Bronchial epithelial cell (primary cell): ENCODE data around the gene CHMP3. TPM values are rescaled to one million over a fixed set of nuclear protein-coding genes. Genes with fewer than 3 reads are reported as not detected.
A peak's percentile ranks its signal among the peaks of the same experiment; 100 is the strongest.
"Not testable (repeated sequence)": the region's sequence is repeated elsewhere in the genome, so short reads cannot be mapped to it uniquely, and the experiment has no call there.

ENCODE experiments used
- DNase-seq: peaks from one replicate; pipeline ENCODE4 v3.0.0-alpha.2; 2010; ENCODE audit warnings: low read depth
- FAIRE-seq: peaks from 2 replicates; lab custom pipeline; 2011; peaks lifted over from hg19 to GRCh38; lab: Jason Lieb, UNC
- H3K27me3 ChIP-seq: 2 replicates; pipeline ENCODE4 v1.5.1; 2011; ENCODE audit warnings: low read length; ENCODE audit not compliant: control insufficient read depth, insufficient read depth
- H3K36me3 ChIP-seq: 2 replicates; pipeline ENCODE4 v1.5.1; 2011; ENCODE audit warnings: low read length; ENCODE audit not compliant: control insufficient read depth, insufficient read depth
- H3K4me3 ChIP-seq: 2 replicates; pipeline ENCODE4 v1.5.1; 2011; ENCODE audit warnings: mild to moderate bottlenecking, low read depth, low read length, control low read depth
- CTCF ChIP-seq: IDR thresholded peaks from 2 replicates; pipeline ENCODE4 v1.5.1; 2011; ENCODE audit warnings: mild to moderate bottlenecking, moderate library complexity, low read length, control low read depth, inconsistent platforms; ENCODE audit not compliant: insufficient read depth, severe bottlenecking
- total RNA-seq: library from RNA; depleted of rRNA; stranded (reverse); fragments of >200 nt; gene quantifications from 2 replicates; pipeline ENCODE4 v1.2.1, GENCODE V29; 2014

The CHMP3 gene
- total RNA-seq, 1 donor from 2014 or later: 60.6 TPM

GRCh38 chr2:86507600-86507999 lies 55.6 kb downstream of the CHMP3 start:
- DNase-seq (no peak), FAIRE-seq (no peak)
- no peaks in the 10 kb centered on the region for H3K27me3 ChIP-seq
- peaks cover 17% of the 10 kb centered on the region for H3K36me3 ChIP-seq
- no peak for TF ChIP-seq CTCF
- no peak overlapping the region for H3K4me3 ChIP-seq

GRCh38 chr2:86500325-86501083 lies 62.7 kb downstream of the CHMP3 start:
- Histone ChIP-seq H3K27me3 (no peaks in the 10 kb centered on the region), H3K36me3 (peaks cover 8% of the 10 kb centered on the region), H3K4me3 (no peak overlapping the region)
- no peak for FAIRE-seq
- no peak for DNase-seq
- no peak for TF ChIP-seq CTCF

GRCh38 chr2:86499326-86499725 lies 63.9 kb downstream of the CHMP3 start:
- no peak for TF ChIP-seq CTCF
- DNase-seq: peak; percentile 46
- no peak for FAIRE-seq
- Histone ChIP-seq H3K4me3 (no peak overlapping the region), H3K36me3 (peaks cover 5% of the 10 kb centered on the region), H3K27me3 (no peaks in the 10 kb centered on the region)

- no peak for TF ChIP-seq CTCF
- FAIRE-seq (no peak), DNase-seq (peak; percentile 95)
- H3K27me3 ChIP-seq: no peaks in the 10 kb centered on the region
- peaks cover 5% of the 10 kb centered on the region for H3K36me3 ChIP-seq
- H3K4me3 ChIP-seq: no peak overlapping the region
Measured at GRCh38 chr2:86498468-86499260, 64.6 kb downstream of the CHMP3 start.

GRCh38 chr2:86496391-86496790 lies 66.9 kb downstream of the CHMP3 start:
- H3K4me3 ChIP-seq, H3K36me3 ChIP-seq, FAIRE-seq, DNase-seq, H3K27me3 ChIP-seq: not testable (repeated sequence)

GRCh38 chr2:86492048-86492453 lies 71.2 kb downstream of the CHMP3 start:
- Histone ChIP-seq H3K36me3 (peaks cover 24% of the 10 kb centered on the region), H3K27me3 (no peaks in the 10 kb centered on the region), H3K4me3 (no peak overlapping the region)
- TF ChIP-seq CTCF: no peak
- DNase-seq: no peak
- FAIRE-seq: no peak
